ENCODE results near the gene MLLT1. TPM values are rescaled to one million over a fixed set of nuclear protein-coding genes. Genes with fewer than 3 reads are reported as not detected.
"Not testable (repeated sequence)": the region's sequence is repeated elsewhere in the genome, so short reads cannot be mapped to it uniquely, and the experiment has no call there.

The MLLT1 gene
- total RNA-seq: 10 to 100 TPM; 59.6 to 70.3 TPM

- ChIA-PET CTCF (no interaction called here), POLR2A (no interaction called here)
Measured at GRCh38 chr19:6279931-6280591, at the start of gene MLLT1. MLLT1 (minus strand) TSS chr19:6279975; CDS start chr19:6279784, 191 bp downstream.

GRCh38 chr19:6326815-6327214 lies 47.0 kb upstream of the MLLT1 start:
- POLR2A ChIA-PET: no interaction called here
- CTCF ChIA-PET: no interaction called here

- POLR2A ChIA-PET: no interaction called here
- CTCF ChIA-PET: interaction anchor here (0.6 kb wide), 1 partner anchor 10 kb away, joined by 3 read pairs; no protein-coding TSS in a partner anchor
Measured at GRCh38 chr19:6325614-6326013, 45.8 kb upstream of the MLLT1 start.

GRCh38 chr19:6324757-6325156 lies 45.0 kb upstream of the MLLT1 start:
- POLR2A ChIA-PET: no interaction called here
- CTCF ChIA-PET: no interaction called here

GRCh38 chr19:6322284-6322683 lies 42.5 kb upstream of the MLLT1 start:
- ChIA-PET POLR2A (no interaction called here), CTCF (no interaction called here)

GRCh38 chr19:6319376-6319775 lies 39.6 kb upstream of the MLLT1 start:
- CTCF ChIA-PET: interaction anchor here (1.4 kb wide), 1 partner anchor 101 kb away, joined by 3 read pairs; no protein-coding TSS in a partner anchor
- POLR2A ChIA-PET: interaction anchor here (0.6 kb wide), 1 partner anchor 73 kb away, joined by 3 read pairs; the partner anchor contains the start of gene GTF2F1

- CTCF ChIA-PET: interaction anchor here (1.4 kb wide), 1 partner anchor 100 kb away, joined by 3 read pairs; no protein-coding TSS in a partner anchor
- POLR2A ChIA-PET: no interaction called here
Measured at GRCh38 chr19:6318772-6319171, 39.0 kb upstream of the MLLT1 start.

- CTCF ChIA-PET, POLR2A ChIA-PET: not testable (repeated sequence)
Measured at GRCh38 chr19:6315646-6316045, 35.9 kb upstream of the MLLT1 start.

GRCh38 chr19:6313398-6313969 lies 33.7 kb upstream of the MLLT1 start:
- ChIA-PET CTCF (no interaction called here), POLR2A (no interaction called here)

- ChIA-PET POLR2A (no interaction called here), CTCF (no interaction called here)
Measured at GRCh38 chr19:6312018-6312417, 32.2 kb upstream of the MLLT1 start.

GRCh38 chr19:6298413-6298812 lies 18.6 kb upstream of the MLLT1 start:
- ChIA-PET POLR2A (no interaction called here), CTCF (interaction anchor here (0.8 to 1.5 kb wide), 2 partner anchors 133 to 249 kb away, joined by 3 read pairs; no protein-coding TSS in a partner anchor)

GRCh38 chr19:6297202-6297601 lies 17.4 kb upstream of the MLLT1 start:
- ChIA-PET CTCF (interaction anchor here (1.5 kb wide), 1 partner anchor 132 kb away, joined by 3 read pairs; no protein-coding TSS in a partner anchor), POLR2A (interaction anchor here (0.6 kb wide), 1 partner anchor 195 kb away, joined by 3 read pairs; no protein-coding TSS in a partner anchor)

- POLR2A ChIA-PET: no interaction called here
- CTCF ChIA-PET: no interaction called here
Measured at GRCh38 chr19:6292006-6292405, 12.2 kb upstream of the MLLT1 start.

GRCh38 chr19:6288737-6289136 lies 9.0 kb upstream of the MLLT1 start:
- CTCF ChIA-PET: interaction anchor here (0.8 kb wide), 1 partner anchor 11 kb away, joined by 3 read pairs; no protein-coding TSS in a partner anchor
- POLR2A ChIA-PET: no interaction called here

- CTCF ChIA-PET: no interaction called here
- POLR2A ChIA-PET: no interaction called here
Measured at GRCh38 chr19:6287269-6287885, 7.6 kb upstream of the MLLT1 start.

GRCh38 chr19:6286676-6287075 lies 6.9 kb upstream of the MLLT1 start:
- ChIA-PET CTCF (no interaction called here), POLR2A (no interaction called here)

GRCh38 chr19:6282393-6282792 lies 2.6 kb upstream of the MLLT1 start:
- CTCF ChIA-PET: not testable (repeated sequence)
- POLR2A ChIA-PET: interaction anchor here (0.6 kb wide), 1 partner anchor 31 kb away, joined by 4 read pairs; no protein-coding TSS in a partner anchor

GRCh38 chr19:6279620-6279930 lies 200 bp downstream of the MLLT1 start:
- ChIA-PET POLR2A (no interaction called here), CTCF (interaction anchor here (1.0 to 1.4 kb wide), 2 partner anchors 33 to 61 kb away, joined by 3 to 6 read pairs; no protein-coding TSS in a partner anchor)

GRCh38 chr19:6278740-6279619 lies 795 bp downstream of the MLLT1 start:
- POLR2A ChIA-PET: no interaction called here
- CTCF ChIA-PET: interaction anchor here (0.5 to 1.4 kb wide), 6 partner anchors 27 to 1571 kb away, joined by 3 to 7 read pairs (median 3); no protein-coding TSS in a partner anchor

GRCh38 chr19:6278051-6278450 lies 1.7 kb downstream of the MLLT1 start:
- CTCF ChIA-PET: no interaction called here
- POLR2A ChIA-PET: no interaction called here
